HG02938 (cell line): ENCODE results near the gene NUCB2.
"Not testable (repeated sequence)": the region's sequence is repeated elsewhere in the genome, so short reads cannot be mapped to it uniquely, and the experiment has no call there.

Experiments used
- ATAC-seq: cut with Tn5 transposase; IDR thresholded peaks from one replicate; pipeline ENCODE4 v1.9.1; 2021; ENCODE audit warnings: mild to moderate bottlenecking, moderate library complexity; ENCODE audit not compliant: unreplicated experiment

Gene NUCB2

DNA sequence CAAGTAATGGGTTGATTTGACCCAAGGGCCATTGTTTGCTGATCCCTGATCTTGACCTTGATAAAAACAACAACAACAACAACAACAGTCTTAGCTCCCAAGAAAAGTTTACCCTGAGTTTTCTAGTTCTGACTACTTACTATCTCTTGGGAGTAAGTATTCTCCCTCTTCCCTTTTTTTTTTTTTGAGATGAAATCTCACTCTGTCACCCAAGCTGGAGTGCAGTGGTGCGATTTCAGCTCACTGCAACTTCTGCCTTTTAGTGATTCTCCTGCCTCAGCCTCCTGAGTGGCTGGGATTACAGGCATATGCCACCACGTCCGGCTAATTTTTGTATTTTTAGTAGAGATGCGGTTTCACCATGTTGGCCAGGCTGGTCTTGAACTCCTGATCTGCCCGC is 8.0 kb upstream of the NUCB2 start:
- ATAC-seq, result not testable (repeated sequence)

DNA sequence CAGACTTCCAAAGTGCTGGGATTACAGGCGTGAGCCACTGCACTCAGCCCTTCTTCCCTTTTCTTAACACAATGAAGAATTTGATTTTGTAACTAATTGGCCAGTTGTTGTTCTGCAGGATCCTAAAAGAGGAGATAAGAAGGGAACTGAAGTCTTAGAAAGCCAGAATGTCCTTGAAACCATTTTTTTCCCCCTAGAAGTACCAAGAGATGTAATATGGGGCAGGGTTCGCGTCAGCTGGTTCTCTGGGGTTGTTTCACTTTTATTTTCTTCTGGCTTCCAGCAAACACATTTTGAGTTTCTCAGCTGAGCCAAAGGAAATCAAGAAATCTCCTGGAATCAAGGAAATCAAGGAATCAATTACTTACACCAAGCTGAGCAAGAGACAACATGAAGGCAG is 7.6 kb upstream of the NUCB2 start:
- no peak for ATAC-seq

DNA sequence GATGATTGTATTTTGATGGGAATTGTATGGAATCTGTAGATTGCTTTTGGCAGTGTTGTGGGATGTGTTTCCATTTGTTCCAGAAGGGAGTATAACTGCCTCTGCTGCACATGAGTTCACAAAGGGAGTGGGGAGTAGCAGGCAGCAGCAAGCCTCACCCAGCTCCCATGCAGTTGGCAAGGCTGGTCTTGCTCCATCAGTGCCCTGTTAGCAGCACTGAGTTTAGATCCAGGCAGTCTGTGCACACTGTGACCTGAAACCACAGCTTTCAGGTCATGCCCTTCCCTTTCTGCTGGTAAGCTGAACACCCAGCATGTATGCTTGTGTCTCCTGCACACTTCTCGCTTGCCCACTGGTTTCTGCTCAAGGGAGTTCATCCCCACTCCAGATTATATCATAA is 3.7 kb upstream of the NUCB2 start:
- ATAC-seq, result no peak

- ATAC-seq, result no peak
These were observed 3.3 kb upstream of the NUCB2 start for GRCh38 chr11:17273211-17273610.

GRCh38 chr11:17273668-17274282 is 2.8 kb upstream of the NUCB2 start:
- ATAC-seq, result no peak

DNA sequence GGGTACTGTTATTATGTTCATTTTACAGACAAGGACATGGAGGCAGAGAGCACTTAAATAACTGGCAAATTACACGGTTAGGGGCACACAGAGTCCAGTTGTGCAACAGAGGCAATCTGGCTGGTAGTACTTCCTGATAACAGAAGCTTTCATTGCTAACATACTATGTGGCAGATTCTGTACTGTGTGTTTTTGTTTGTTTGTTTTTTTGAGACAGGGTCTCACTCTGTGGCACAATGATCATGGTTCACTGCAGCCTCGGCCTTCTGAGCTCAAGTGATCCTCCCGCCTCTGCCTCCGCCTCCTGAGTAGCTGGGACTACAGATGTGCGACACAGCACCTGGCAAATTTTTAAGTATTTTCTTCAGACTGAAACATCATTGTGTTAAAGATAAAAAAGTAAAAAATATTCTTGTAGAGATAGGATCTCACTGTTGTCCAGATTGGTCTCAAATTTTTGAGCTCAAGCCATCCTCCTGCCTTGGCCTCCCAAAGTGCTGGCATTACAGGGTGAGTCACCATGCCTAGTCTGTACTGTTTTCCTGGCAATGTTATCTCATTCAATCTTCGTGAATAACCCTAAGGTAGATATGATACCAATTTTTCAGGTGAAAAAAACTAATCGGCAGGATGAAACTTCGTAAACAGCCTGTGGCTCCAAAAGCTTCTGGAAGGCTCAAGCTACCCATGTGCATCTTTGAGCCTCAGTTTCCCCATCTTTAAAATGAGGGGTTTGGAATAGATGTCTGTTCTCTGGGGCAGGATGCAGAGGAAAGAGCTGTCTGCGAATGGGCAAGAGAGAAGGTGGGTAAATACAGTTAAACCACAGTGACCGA is 921 bp upstream of the NUCB2 start:
- no peak for ATAC-seq

- peak; percentile 16 for ATAC-seq
These were observed 565 bp downstream of the NUCB2 start for GRCh38 chr11:17277024-17277584.

- ATAC-seq, result no peak
These were observed 4.1 kb downstream of the NUCB2 start for GRCh38 chr11:17280494-17281127.

DNA sequence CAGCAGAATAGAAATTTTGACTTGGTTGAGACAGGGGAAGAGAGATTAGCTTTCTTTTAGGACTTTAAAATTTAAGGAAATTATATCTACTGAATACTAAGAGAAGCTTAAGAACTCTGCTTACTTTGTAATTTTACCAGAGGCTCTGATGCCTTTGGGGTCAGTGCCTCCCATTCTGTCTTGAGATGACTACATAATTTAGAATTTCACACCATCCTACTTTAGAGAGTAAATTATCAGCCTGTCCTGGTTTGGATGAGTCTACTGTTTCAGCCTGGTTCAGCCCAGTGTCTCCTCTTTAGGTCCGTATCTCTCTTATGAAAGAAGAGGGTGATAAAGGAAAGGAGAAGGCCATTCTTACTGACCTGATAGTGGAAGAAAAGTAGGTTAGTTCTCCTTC is 9.8 kb downstream of the NUCB2 start:
- no peak for ATAC-seq

- ATAC-seq, result no peak
These were observed 10.5 kb downstream of the NUCB2 start for GRCh38 chr11:17287058-17287457.

DNA sequence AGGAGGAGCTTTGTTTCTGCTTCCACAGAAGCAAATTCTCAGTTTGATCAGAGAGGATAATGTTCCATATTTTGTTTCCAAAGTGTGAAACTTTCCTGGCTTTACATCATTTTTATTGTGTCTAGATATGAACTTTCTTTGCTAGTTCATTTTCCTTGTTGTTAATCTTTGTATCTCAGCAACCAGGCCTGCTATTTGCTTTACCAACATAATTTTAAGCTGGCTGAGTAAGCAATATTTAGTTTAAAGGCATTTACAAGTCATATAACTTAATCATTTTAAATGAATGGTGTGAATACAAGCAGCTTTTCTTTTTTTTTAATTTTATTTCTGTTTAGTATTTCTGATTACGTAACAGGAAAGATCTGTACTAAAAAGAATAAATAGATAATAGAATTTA is 15.2 kb downstream of the NUCB2 start:
- ATAC-seq, result no peak

GRCh38 chr11:17293311-17293710 is 16.8 kb downstream of the NUCB2 start:
- no peak for ATAC-seq

DNA sequence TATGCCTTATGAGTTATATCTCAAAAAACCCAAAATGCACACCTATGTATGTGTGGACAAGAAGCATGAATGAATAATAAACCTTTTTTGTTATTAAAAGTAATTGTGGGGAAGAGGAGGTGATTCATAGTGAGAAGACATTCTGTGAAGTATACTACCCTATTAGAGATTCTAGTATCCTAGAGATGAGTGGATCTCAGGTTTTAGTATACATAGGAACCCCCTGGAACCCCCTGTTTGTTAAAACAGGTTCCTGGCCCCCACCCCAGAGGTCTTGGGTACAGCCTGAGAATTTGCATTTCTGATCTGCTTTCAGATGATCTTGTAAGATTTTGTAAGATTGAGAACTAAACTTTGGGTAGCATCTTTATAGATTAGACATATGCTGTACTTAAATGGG is 17.5 kb downstream of the NUCB2 start:
- no peak for ATAC-seq

GRCh38 chr11:17296852-17297559 is 20.5 kb downstream of the NUCB2 start:
- peak; percentile 45 for ATAC-seq

DNA sequence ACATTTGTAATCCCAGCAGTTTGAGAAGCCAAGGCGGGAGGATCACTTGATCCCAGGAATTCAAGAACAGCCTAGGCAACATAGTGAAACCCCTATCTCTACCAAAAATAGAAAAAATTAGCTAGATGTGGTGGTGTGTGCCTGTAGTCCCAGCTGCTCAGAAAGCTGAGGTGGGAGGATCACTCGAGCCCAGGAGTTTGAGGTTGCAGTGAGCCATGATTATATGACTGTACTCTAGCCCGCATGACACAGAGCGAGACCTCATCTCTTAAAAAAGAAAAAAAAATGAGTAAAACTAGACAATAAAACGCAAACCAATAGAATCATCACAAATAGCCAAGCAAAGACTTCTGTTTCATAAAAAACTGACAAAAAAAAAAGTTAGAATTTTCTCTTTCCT is 21.8 kb downstream of the NUCB2 start:
- peak; percentile 80 for ATAC-seq

- no peak for ATAC-seq
These were observed 23.8 kb downstream of the NUCB2 start for GRCh38 chr11:17300372-17300771.

DNA sequence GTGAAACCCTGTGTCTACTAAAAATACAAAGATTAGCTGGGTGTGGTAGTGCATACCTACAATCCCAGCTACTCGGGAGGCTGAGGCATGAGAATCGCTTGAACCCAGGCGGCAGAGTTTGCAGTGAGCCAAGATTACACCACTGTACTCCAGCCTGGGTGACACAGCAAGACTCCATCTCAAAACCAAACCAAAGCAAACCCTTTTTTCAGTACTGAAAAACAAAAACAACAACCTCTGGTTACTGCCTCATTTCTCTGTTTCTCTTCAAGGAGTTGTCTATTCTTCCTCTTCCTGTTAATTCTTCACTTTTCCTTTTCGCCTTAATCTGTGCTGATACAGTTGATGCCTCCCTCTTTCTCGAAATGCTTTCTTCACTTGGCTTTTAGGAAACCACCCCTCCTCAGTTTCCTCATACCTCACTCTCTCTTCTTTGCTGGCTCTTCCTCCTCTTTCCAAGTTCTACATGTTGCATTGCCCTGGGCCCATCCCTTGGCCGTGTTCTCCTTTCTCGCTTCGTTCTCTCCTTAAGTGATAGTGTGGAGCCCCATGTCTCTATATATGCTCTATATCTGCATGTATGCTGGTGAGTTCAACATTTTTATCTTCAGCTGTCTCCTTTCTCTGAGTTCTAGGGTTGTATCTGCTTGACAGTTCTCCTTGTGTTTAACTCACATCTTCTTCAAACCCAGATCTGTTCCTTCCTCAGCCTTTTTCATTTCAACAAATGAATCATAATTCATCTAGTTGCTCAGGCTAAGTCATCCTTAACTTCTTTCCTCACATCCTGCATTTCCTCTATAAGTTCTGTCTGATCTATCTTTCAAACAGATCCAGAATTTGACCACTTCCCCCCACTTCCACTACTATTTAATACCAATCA is 37.1 kb downstream of the NUCB2 start:
- no peak for ATAC-seq

DNA sequence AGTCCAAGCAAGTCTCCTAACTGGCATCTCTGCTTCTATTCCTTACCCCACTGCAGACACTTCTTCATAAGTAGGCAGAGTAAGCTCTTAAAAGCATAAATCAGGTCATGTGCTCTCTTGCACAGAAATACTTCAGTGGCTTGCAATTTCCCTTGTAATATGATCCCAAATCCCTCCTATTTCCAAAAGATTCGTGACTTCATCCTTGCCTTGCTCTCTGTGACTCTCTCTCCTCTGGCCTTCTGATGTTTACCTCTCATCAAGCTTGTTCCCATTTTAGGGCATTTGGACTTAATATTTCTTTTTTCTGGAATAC is 37.7 kb downstream of the NUCB2 start:
- ATAC-seq, result no peak

DNA sequence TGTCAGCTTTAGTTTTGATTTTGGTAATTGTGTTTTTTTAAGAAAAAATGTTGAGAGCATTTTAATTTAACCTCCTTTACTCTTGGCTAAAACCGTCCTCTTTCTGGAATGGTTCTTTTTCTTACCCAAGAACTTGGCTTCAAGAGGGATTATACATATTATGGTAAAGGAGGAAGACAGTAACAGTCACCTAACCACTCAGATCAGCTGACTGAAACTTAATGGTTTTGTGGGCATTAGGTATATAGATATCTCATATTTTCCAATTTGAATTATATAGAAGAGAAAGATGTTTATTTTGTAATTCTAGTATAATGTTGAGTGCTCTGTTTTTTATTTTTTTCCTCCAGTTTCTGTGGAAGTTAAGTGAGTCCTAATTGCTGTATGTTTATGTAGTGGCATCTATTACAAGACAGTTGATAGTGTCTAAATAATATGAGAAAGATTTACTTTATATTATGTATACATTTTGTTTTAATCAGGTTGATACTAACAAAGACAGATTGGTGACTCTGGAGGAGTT is 38.4 kb downstream of the NUCB2 start:
- ATAC-seq, result no peak

DNA sequence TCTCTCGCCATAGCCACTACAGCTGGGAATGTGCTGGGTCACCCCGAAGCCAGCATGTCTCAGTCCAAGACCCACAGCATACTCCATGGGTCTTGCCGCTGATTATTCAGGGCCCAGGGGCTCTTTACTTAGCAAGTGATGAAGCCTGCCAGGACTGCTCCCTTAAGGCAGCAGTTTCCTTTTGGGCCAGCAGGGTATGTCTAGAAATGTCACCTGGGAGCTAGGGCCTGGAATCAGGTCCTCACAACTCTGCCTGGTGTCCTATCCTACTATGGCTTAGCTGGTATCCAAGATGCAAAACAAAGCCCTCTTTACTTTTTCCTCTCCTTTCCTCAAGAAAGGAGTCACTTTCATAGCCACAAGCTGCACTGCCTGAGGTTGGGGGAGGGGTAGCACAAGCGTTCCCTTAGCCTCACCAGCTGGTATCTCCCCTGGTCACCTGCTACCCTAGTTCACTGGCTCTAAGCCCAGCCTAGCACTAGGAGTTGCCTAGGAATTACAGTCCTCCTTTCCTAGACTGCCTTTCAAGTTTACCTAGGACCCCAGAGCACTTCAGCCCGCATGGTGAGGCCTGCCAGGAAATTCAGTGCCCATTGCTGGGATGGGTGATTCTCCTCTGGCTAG is 52.4 kb downstream of the NUCB2 start:
- no peak for ATAC-seq
